Effector memory CD4-positive, alpha-beta T cell (primary cell): Measurements from ENCODE around the gene DUSP8.
"Not testable (repeated sequence)": the region's sequence is repeated elsewhere in the genome, so short reads cannot be mapped to it uniquely, and the experiment has no call there.

Experiments
- DNase-seq, 3 donors: peaks; one replicate each; pipeline ENCODE4 v3.0.0-alpha.2; 2020
- H3K27ac ChIP-seq: 2 replicates; pipeline ENCODE4 v1.7.0; 2013; ENCODE audit warnings: mild to moderate bottlenecking, low read length, moderate library complexity; ENCODE audit not compliant: insufficient read depth, poor library complexity, severe bottlenecking
- H3K27me3 ChIP-seq: replicated peaks from 2 replicates; pipeline ENCODE4 v1.7.0; 2013; ENCODE audit warnings: mild to moderate bottlenecking, low read length; ENCODE audit not compliant: insufficient read depth, control insufficient read depth, poor library complexity, severe bottlenecking
- H3K36me3 ChIP-seq: 2 replicates; pipeline ENCODE4 v1.7.0; 2013; ENCODE audit warnings: mild to moderate bottlenecking, low read length, moderate library complexity; ENCODE audit not compliant: control insufficient read depth, insufficient read depth
- H3K4me1 ChIP-seq: 2 replicates; pipeline ENCODE4 v1.7.0; 2013; ENCODE audit warnings: low read length, mild to moderate bottlenecking; ENCODE audit not compliant: control insufficient read depth, insufficient read depth, poor library complexity, severe bottlenecking
- H3K4me3 ChIP-seq: 2 replicates; pipeline ENCODE4 v1.7.0; 2013; ENCODE audit warnings: low read length, low read depth, mild to moderate bottlenecking; ENCODE audit not compliant: insufficient read depth, poor library complexity, severe bottlenecking
- H3K9me3 ChIP-seq: 2 replicates; pipeline ENCODE4 v1.7.0; 2013; ENCODE audit warnings: mild to moderate bottlenecking, low read length, moderate library complexity; ENCODE audit not compliant: control insufficient read depth
- total RNA-seq, 3 donors: gene quantifications; one replicate each; lab custom pipeline; 2026; lab: John Stamatoyannopoulos, UW

DUSP8 gene
- total RNA-seq = 86.0 to 114 (median 108) reads per million in 3 donors

- Histone ChIP-seq H3K9me3 (no peaks in the 10 kb centered on the region), H3K4me1 (peaks cover 26% of the 10 kb centered on the region), H3K4me3 (peak within 1 kb of the TSS; percentile 87), H3K27me3 (no peaks in the 10 kb centered on the region), H3K36me3 (no peaks in the 10 kb centered on the region), H3K27ac (peak within 1 kb of the TSS; percentile 97)
- peak; percentile 92 to 96 (median 94) for DNase-seq
These were observed at the start of gene DUSP8 for GRCh38 chr11:1572197-1573076. Gene DUSP8 (minus strand): TSS chr11:1572271. CDS start chr11:1565826, 6,445 bp downstream.

DNA sequence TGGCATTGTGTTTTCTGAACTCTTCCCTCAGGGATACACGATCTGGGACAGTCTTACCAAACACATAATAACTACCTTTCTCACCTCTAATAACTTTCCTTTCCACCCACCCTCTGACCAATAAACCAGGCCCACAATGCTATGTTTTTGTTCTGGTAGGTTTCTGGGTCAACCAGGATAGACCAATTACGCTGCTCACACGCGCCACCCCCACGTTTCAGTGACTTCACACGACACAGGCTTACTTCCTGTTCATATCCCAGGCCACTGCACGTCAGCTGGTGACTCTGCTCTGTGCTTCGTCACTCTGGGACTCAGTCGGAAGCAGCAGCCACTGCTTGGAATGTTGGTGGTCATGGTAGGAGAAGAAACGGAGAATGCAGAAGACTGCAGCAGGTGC, 47.4 kb upstream of the DUSP8 start:
- no peaks in the 10 kb centered on the region for H3K36me3 ChIP-seq
- no peaks in the 10 kb centered on the region for H3K4me1 ChIP-seq
- peak; percentile 6 to 30 (median 8) for DNase-seq
- H3K27me3 ChIP-seq = no peaks in the 10 kb centered on the region
- H3K4me3 ChIP-seq = no peak overlapping the region
- H3K27ac ChIP-seq = no peak overlapping the region
- H3K9me3 ChIP-seq = no peaks in the 10 kb centered on the region

DNA sequence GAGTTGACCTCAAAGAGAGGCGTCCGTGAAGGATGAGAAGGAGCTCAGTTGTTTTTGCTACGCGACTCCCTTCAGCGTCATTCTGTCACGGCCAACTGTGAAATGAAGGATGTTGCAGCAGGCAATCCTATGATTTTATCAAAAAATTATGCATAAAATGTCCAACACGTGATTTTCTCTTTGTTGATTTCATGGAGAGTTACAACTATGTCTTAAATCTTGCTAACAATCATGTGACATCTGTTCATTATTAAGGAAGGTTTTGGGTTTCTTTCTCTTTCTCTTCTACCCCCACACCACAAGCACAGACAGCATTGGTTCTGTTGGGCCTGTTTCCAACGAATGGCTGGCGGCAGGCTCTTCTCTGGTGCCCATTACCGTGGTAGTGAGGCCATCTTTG, 46.2 kb upstream of the DUSP8 start:
- Histone ChIP-seq H3K27me3 (no peaks in the 10 kb centered on the region), H3K9me3 (no peaks in the 10 kb centered on the region), H3K27ac (no peak overlapping the region), H3K4me3 (no peak overlapping the region), H3K4me1 (no peaks in the 10 kb centered on the region), H3K36me3 (no peaks in the 10 kb centered on the region)
- no peak for DNase-seq

- no peaks in the 10 kb centered on the region for H3K36me3 ChIP-seq
- H3K4me3 ChIP-seq = no peak within 1 kb of the TSS
- no peak for DNase-seq
These were observed 36.3 kb upstream of the DUSP8 start, which contains the start of gene KRTAP5-3 for GRCh38 chr11:1608363-1608762. Gene KRTAP5-3 (minus strand): TSS chr11:1608463. CDS start chr11:1608385, 78 bp downstream.

GRCh38 chr11:1607901-1608300, 35.8 kb upstream of the DUSP8 start:
- not testable (repeated sequence) for H3K36me3 ChIP-seq, DNase-seq, H3K9me3 ChIP-seq, H3K4me1 ChIP-seq, H3K27ac ChIP-seq, H3K4me3 ChIP-seq, H3K27me3 ChIP-seq

More at GRCh38 chr11:1608363-1608762, 36.3 kb upstream of the DUSP8 start, which contains the start of gene KRTAP5-3:
- Histone ChIP-seq H3K9me3 (no peaks in the 10 kb centered on the region), H3K27ac (no peak within 1 kb of the TSS), H3K27me3 (no peaks in the 10 kb centered on the region), H3K4me1 (no peaks in the 10 kb centered on the region)

DNA sequence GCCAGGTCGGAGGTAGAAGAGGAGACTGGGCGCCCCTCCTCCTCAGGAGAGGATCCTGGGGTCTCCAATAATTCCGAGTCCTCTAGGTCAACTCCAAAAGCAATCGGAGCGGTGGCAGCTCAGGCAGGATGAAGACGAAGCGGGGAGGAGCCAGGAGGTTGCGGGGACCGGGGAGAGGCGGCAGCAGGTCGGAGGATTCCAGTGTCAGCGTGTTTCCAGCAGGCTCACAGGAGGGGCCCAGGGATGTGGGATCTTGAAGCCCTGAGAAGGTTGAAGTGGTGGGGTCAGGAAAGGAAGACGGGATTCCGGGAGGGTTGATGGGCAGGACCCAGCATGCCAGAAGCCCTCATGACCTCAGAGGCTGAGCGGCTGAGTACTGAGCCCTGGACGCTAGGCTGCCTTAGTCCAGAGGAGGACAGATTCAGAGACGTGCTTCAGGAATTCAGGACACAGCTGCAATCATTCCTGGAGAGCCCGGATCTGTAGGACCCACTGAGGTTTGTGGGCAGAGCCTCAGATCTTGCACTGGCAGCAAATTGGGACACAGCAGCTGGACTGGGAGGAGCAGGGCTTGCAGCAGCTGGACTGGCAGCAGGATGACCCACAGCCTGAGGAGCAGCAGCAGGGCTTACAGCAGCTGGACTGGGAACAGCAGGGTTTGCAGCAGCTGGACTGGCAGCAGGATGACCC, 35.2 kb upstream of the DUSP8 start:
- DNase-seq, H3K27me3 ChIP-seq, H3K36me3 ChIP-seq, H3K9me3 ChIP-seq, H3K4me3 ChIP-seq, H3K4me1 ChIP-seq, H3K27ac ChIP-seq: not testable (repeated sequence)

- H3K27me3 ChIP-seq, H3K4me1 ChIP-seq: not testable (repeated sequence)
These were observed 33.9 kb upstream of the DUSP8 start for GRCh38 chr11:1605923-1606322.

DNA sequence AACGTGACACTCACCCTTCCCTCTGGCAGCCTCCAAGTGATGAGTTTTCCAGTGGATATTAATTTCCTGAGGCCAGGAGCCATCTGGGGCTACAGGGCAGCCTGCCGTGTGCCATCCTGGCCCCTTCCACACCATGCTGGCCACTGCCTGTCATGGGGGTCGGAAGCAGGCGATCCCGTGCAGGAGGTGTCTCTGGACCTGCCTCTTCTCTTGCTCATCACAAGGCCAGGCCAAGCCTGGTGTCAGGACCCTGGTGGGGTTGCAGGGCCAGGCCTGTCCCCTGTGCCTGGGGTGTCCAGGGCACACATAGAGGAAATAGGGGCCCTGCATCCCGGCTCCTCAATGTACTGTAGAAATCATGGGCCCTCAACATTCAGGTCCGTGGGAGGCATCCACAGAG, 32.6 kb upstream of the DUSP8 start:
- no peaks in the 10 kb centered on the region for H3K36me3 ChIP-seq
- no peak overlapping the region for H3K4me3 ChIP-seq
- no peaks in the 10 kb centered on the region for H3K9me3 ChIP-seq
- no peak for DNase-seq
- no peaks in the 10 kb centered on the region for H3K27me3 ChIP-seq
- no peaks in the 10 kb centered on the region for H3K4me1 ChIP-seq
- no peak overlapping the region for H3K27ac ChIP-seq

More at GRCh38 chr11:1605923-1606322, 33.9 kb upstream of the DUSP8 start:
- DNase-seq, H3K9me3 ChIP-seq, H3K27ac ChIP-seq, H3K36me3 ChIP-seq, H3K4me3 ChIP-seq: not testable (repeated sequence)

GRCh38 chr11:1604181-1604580, 32.1 kb upstream of the DUSP8 start:
- no peaks in the 10 kb centered on the region for H3K36me3 ChIP-seq
- no peaks in the 10 kb centered on the region for H3K27me3 ChIP-seq
- no peaks in the 10 kb centered on the region for H3K4me1 ChIP-seq
- DNase-seq = no peak
- no peaks in the 10 kb centered on the region for H3K9me3 ChIP-seq
- no peak overlapping the region for H3K27ac ChIP-seq
- no peak overlapping the region for H3K4me3 ChIP-seq

DNA sequence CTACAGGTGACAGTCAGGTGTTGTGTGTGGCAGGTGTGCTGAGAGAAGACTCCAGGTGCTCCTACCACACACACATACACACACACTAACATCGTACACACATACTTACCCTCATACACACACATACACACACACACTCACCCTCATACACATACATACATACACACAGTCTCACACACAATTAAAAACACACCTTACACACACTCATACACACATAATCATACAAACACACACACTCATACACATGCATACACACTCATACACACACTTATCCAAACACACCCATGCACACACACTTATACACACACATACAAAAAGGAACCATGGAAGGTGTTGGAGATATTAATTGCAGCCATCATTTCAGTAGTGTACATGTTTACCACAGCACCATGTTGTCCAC, 31.6 kb upstream of the DUSP8 start:
- no peak overlapping the region for H3K27ac ChIP-seq
- no peaks in the 10 kb centered on the region for H3K9me3 ChIP-seq
- no peak overlapping the region for H3K4me3 ChIP-seq
- no peaks in the 10 kb centered on the region for H3K36me3 ChIP-seq
- H3K4me1 ChIP-seq = no peaks in the 10 kb centered on the region
- DNase-seq = no peak
- no peaks in the 10 kb centered on the region for H3K27me3 ChIP-seq
